GM19324 (cell line): ENCODE data around the gene EN1.

Source experiments
- ATAC-seq: cut with Tn5 transposase; IDR thresholded peaks from one replicate; pipeline ENCODE4 v1.9.1; 2021; ENCODE audit warnings: mild to moderate bottlenecking, moderate library complexity; ENCODE audit not compliant: unreplicated experiment, low FRiP score

EN1 gene

GRCh38 chr2:118826093-118826492 lies 21.4 kb downstream of the EN1 start:
- no peak for ATAC-seq

DNA sequence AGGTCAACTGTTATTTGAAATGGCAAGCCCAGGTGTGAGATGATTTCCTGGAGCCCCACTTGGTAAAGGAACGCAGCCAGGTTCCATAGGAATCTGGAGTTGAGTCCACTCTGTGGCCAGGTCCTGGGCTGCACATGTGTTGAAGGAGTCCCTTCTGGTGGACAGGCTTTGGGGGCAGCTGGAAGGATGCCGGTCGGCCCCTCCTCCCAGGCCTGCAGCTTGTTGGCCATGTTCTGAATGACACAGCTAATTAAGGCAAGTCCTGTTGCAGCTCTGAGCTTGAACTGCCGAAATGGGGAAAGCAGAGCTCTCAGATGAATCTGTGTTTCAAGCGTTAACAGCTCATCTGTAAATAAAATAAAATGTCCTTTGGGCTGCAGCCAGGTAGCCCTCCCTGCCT lies 23.8 kb downstream of the EN1 start:
- ATAC-seq, result no peak

DNA sequence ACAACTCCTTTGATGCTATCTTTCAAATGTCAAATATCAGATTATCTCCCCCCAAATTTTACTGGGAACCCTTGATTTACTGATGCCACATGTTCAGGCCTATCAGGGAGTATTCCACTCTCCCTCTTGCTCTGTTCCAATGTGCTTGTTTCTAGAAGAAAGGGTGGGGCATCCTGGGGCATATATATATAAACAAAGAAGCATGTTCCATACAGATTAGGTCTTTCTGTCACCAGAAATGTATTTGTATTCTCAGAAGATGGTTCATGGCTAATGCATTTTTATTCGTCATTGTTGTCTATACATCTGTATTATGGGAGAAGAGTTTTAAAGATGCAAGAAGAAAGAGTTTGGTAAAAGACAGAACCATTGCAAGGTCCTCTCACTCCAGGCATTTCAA lies 24.9 kb downstream of the EN1 start:
- ATAC-seq, result no peak

DNA sequence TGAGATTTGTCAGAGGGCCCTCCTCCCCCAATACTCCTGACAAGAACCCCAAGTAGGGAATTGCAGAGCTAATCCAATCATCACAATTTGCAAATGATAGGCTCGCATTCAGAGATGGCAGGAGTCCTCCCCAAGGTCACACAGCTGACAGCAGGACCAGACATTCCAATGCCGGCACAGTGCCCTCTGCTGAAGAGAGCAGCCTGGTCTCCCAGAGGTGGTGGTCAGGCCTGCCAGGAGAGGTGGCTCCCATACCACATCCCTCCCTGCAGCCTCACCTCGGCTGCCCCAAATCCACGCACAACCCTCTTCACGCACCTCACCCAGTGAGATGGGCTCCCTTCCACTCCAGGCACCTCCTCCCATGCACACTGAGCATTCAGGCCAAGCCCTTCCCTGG lies 25.4 kb downstream of the EN1 start:
- ATAC-seq, result no peak

DNA sequence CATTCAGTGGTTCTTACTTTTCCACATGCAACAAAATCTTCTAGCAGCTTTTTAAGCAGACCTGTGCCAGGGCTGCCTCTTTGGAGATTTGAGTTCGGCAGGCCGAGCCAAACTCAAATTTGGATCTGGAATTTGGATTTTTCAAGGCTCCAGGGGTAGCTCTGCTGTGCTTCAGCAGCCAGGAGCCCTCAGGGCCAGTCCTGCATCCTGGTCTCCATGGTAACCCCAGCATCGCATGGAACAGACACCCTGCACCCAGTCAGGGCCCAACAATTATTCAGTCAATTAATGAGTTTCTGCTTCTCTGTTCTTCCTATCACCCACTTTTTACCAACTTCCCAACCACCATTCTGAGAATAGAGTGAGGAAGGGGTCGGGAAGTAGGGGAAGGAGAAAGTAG lies 30.0 kb downstream of the EN1 start:
- no peak for ATAC-seq

DNA sequence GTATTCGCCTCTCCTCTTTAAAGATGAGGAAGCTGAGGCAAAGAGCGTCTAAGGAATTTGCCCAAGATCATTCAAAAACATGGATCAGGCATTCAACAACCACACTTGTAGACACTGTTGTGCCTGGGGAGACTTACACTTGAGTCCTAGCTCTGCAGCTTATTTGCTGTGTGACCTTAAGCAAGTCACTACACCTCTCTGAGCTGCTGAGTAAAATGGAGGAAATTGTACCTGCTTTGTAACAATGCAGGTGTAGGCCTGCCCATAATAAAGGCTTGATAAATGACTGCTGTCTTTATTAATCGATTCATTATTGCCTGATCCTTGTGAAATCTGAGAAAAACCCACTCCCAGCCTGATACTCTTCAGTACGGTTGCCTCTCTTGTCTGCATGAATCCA lies 30.8 kb downstream of the EN1 start:
- ATAC-seq, result no peak

DNA sequence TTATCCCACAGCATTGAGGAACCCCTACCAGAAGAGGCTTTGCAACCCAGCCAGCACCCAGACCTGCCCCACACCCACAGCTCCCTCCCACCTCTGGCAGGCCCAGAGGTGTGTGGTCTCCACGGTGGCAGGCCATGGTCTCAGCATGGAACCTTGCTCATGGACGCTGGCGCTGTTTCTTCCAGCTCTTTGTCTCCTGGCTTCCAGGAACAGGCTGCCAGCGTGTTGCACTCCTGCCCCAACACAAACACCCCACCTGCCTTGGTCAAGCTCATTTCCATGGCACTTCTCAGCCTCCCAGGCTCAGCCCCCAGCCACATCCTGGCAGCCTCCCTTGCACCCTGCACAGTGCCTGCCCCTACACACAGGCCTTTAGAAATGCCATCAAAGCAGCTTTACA lies 31.7 kb downstream of the EN1 start:
- ATAC-seq, result no peak

DNA sequence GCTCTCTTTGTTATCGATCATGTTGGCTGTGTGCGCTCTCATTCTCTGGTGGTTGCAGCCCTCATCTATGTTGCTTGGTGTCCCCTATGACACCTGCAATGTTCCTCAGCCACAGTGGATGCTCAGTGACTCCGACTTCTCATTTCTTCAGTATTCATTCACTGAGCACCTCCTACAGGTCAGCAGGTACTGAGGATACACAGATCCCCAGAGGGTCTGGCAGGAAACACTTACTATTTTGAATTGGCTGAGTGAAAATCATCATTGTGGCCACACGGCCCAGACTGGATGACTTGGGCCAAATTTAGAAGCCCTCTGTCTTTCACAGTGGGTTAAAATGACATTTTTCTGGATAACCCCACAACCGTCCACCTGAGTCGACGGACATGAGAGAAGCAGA lies 32.1 kb downstream of the EN1 start:
- ATAC-seq, result no peak

- ATAC-seq, result no peak
These were observed 33.1 kb downstream of the EN1 start for GRCh38 chr2:118814368-118814767.

DNA sequence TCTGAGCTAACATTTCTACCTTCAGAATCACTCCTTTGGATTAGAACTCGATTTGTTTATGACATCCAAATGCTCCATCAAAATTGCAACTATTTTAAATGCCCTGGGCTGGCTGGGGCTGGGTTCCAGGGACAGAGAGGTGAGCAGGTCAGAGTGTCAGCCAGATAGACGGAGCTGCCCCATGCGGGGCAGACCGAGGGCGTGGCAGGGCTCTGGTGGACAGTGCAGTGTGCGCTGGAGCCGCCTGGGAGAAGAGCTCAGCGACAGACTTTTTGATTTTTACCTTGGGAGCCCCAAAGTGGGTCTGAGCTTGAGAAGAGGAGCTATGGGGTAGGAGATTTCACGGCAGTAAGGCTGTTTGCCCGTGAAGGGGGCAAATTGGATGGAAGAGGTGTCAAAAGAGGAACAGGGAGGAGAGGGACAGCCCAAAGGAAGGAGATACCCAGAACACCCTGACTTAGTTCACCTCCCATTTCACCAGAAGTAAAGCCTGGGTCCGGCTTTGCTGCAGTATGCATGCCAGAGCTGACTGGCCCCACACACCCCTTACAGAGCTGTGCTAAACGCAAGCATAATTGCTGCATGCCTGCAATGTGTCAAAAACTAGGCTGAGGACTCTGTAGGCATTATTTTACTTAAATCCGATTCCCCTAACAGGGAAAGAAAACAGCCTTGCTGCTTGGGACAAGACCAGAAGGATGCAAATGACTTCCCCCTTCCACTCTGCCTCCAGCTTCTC lies 33.7 kb downstream of the EN1 start:
- no peak for ATAC-seq

DNA sequence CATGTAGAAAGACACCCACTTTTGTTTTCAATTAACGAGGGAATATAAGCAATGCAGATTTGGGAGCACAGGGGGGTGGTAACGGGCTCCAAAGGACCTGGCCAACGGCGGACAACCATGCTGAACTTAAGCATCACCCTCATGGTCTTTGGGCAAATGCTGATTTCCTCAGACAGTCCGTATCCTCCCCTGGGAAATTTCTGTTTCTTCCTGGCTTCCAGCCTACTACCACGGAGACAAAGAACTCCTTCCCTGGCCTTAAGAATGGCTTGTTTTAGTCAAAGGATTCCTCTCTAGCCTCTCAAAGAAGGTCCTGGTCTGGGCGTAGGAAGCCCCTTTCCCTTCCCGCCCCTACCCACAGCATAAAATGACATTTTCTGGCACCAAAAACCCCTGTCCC lies 34.3 kb downstream of the EN1 start:
- no peak for ATAC-seq

GRCh38 chr2:118812552-118812951 lies 34.9 kb downstream of the EN1 start:
- ATAC-seq, result no peak

DNA sequence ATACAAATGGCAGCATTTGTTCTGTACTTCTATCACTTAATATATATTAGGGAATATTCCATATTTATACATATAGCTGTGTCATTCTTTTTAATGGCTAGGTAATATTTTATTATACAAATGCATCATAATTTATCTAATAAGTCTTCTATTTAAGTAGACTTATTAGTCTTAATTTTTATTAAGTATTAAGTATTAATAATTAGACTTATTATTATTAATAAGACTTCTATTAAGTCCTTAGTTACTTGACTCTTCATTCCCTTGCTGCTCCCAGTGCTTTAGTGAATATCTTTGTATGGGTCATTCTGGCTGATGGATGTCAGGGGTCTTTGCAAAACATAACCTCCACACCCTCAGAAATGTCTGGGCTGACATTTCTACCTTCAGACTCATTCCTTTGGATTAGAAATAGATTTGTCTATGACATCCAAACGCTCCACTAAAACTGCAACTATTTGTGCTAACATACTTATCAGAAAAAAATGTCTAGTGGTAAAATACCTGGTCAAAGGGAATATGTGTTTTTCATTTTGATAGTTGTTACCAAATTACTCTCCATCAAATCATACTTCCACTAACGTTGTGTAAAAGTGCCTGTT lies 35.8 kb downstream of the EN1 start:
- no peak for ATAC-seq

DNA sequence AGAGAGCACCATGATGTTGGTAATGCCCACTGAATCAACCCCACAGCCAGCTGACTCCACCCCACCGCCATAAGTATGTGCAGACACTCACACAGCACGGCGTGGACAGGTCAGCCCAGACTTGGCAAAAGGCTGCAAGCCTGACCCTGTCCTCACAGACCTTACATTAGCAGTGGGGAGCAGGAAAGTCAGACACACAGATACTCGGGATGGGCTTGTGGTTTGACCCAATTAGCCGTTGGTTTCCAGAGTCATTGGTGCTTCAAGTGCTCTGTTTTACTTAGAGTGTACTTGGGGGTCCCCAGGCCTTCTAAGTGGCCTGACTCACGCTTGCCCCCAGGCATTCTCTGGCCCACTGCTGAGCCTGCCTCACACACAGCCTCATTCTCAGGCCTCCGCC lies 36.7 kb downstream of the EN1 start:
- ATAC-seq, result no peak

- no peak for ATAC-seq
These were observed 39.0 kb downstream of the EN1 start for GRCh38 chr2:118808429-118808809.

- ATAC-seq, result no peak
These were observed 39.6 kb downstream of the EN1 start for GRCh38 chr2:118807668-118808428.

DNA sequence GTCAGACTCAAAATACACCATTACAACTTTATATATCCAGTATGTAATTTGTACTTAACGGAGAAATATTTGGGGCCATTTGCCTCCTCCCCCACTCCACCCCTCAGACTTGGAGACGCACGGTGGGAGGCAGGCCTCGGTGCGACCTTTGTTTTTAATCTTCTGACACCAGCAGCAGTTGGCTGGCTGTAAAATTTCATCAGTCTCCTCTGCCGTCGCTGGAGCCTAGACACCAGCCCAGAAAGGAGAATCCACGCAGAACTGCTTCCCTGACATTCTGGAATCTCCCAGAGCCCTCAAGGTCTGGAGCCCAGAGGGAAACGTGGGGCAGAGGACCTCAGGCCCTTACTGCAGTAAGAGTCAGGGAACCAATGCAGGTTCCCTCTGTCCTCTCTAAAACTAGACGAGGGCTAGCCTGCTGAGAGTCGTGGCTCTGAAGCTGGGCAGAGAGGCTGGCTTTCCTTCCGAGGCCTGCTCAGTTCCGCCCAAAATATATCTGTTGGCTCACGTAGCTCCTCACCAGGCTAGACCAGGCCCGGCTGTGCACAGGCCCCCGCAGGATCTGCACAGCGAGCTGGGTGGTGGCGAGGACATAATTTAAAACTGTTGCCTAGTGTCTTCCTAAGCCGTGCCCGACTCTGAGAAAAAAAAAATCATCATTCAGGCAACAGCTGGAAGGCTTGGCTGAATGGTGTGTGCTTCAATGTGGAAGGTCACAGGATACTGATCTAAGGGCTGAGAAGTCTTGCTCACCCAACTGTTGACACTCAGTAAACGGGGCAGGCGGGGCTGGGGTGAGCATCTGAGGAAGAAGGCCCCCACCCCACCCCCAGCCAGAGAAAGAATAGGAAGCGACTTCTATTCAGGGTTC lies 40.4 kb downstream of the EN1 start:
- no peak for ATAC-seq

DNA sequence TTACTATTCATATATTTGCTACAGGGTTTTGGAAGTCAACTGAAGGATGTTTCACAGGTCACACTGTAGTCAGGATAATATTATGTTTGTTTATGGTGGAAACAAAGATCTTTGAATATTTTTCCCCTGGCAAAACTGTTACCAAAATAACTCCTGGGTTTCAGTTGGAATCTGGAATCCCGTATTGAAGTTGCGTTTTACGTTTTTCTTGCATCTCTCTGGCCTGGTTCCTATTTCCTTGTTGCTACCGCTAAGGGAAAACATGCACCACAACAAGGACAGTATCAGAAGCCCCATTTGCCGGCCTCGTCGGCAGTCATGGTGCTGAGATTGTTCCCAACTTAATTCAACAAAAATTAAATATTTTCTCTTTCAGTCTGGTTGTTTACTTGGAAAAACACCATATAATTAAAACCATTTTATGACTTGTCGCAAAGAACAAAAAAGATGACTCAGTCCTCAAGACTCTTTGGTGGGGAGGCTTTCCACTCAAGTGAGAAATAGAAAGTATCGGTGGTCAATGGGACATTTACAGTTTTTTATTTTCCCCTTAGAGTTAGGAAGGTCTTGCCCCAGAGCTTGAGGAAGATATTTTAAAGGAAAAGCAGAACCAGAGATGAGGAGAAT lies 42.3 kb downstream of the EN1 start:
- no peak for ATAC-seq

DNA sequence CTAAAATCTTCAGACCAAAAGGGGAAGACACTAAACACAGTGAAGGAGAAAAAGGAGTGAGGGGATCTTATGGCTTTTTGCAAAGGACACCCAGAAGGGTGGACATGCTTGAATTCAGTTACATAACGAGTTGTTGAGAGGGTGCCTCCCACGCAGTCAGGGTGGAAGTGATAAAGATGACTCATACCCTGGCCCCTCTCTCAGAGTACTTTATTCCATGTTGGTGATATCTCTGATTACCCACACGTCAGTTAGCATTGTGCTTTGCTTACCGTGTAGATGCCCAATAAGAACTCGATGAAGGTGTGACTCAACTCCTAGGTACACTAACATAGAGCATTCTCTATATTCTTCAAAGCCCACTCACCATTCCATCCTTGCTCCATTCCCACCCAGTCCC lies 44.4 kb downstream of the EN1 start:
- no peak for ATAC-seq

DNA sequence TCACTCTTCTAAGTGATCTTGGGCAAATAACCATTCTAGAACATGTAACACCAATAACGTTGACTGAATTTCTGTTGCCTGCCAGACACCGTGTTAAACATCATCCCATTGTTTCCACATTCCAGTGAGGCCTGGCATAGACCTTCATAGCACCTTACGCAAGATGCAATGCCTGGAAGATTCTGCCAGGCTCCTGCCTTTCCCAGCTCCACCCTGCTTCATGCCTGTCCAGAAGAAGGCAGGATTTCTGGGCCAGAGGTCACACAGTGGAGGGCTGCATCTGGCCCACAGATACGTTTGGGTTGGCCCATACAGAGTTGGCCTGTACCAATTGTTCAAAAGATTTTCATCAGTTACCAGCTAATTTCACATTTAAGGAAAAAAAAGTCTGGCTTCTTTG lies 46.3 kb downstream of the EN1 start:
- no peak for ATAC-seq

DNA sequence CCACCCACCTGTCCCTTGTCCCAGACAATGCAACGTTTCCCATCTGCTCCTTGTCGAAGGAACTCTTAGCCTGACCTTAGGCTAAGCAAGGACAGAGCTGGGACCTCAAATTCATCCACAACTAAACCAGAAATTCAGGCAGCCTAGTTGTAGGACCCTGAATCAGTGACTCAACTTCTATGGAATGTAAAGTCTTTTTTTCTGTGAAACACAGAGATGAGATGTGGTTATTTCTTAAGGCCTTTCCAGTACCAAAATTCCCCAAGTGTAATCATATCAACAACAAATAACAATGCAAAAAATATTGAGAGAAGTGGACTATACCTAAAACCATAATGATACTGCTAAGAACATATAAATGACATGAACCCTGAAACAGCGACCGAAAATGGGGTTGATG lies 46.7 kb downstream of the EN1 start:
- no peak for ATAC-seq
